HG03439 (cell line): Measurements from ENCODE around the gene INCA1.

ENCODE experiments used
- ATAC-seq: cut with Tn5 transposase; IDR thresholded peaks from one replicate; pipeline ENCODE4 v1.9.1; 2021; ENCODE audit warnings: mild to moderate bottlenecking, moderate library complexity; ENCODE audit not compliant: unreplicated experiment

The INCA1 gene

GRCh38 chr17:4938688-4939545, 58.4 kb downstream of the INCA1 start:
- ATAC-seq: peak; percentile 1
